H1 (cell line): ENCODE data around the gene AMOTL2.
A peak's percentile ranks its signal among the peaks of the same experiment; 100 is the strongest.

Experiments
- CTCF ChIP-seq, 3 experiments: IDR thresholded peaks; 1 replicate in 2 of 3; 2 replicates in 1 of 3; pipeline versions ENCODE4 v1.5.1 to v1.6.1; 2011; ENCODE audit warnings: low read length in 3 of 3, mild to moderate bottlenecking in 3 of 3, inconsistent platforms in 2 of 3, low read depth in 1 of 3, moderate library complexity in 1 of 3; ENCODE audit not compliant: insufficient read depth in 1 of 3; ENCODE audit errors: control extremely low read depth in 1 of 3
- RNF2 ChIP-seq: fragments of 200-900, 300-1000 bp; sonication (generic); IDR thresholded peaks from 2 replicates; pipeline ENCODE4 v1.7.1; 2016; ENCODE audit warnings: borderline replicate concordance, low read depth, mild to moderate bottlenecking, antibody characterized with exemption, low read length; ENCODE audit not compliant: poor library complexity, severe bottlenecking; ENCODE audit errors: missing control alignments

GRCh38 chr3:134337511-134338200 lies 36.6 kb downstream of the AMOTL2 start:
- TF ChIP-seq CTCF (IDR thresholded peaks at IDR 0.05; ENCODE audit: control extremely low read depth in 1 of 3, insufficient read depth in 1 of 3, low read depth in 1 of 3, low read length in 3 of 3) (peak in 2 of 3 experiments; percentile 9 to 31; a peak in 2 of 4 replicates), RNF2 (no peak)
